Prostate gland (tissue), 2 donors: ENCODE data around the gene CNTNAP2. TPM values are rescaled to one million over a fixed set of nuclear protein-coding genes. Genes with fewer than 3 reads are reported as not detected.

Source experiments
- DNase-seq: peaks from one replicate; pipeline ENCODE4 v3.0.0-alpha.2; 2019; ENCODE audit warnings: low spot score
- H3K27ac ChIP-seq, 2 donors: fragments of 200-600 bp; sonication (generic); 2 replicates each; pipeline ENCODE4 v1.5.1; 2017 to 2019
- H3K27me3 ChIP-seq: fragments of 200-600 bp; sonication (generic); replicated peaks from 2 replicates; pipeline ENCODE4 v1.5.1; 2019; ENCODE audit not compliant: insufficient read depth
- H3K36me3 ChIP-seq, 2 donors: fragments of 200-600 bp; sonication (generic); 1 replicate in 1 of 2; 2 replicates in 1 of 2; pipeline versions ENCODE4 v1.5.1 to v1.8.1; 2017 to 2019
- H3K4me1 ChIP-seq: fragments of 200-600 bp; sonication (generic); replicated peaks from 2 replicates; pipeline ENCODE4 v1.5.1; 2019
- H3K4me3 ChIP-seq, 2 donors: fragments of 200-600 bp; sonication (generic); 2 replicates each; pipeline ENCODE4 v1.5.1; 2017 to 2019
- H3K9me3 ChIP-seq: fragments of 200-600 bp; sonication (generic); 2 replicates; pipeline ENCODE4 v1.5.1; 2017
- POLR2A ChIP-seq: fragments of 450-650 bp; IDR thresholded peaks from one replicate; pipeline ENCODE4 v1.6.1; 2016; ENCODE audit warnings: antibody characterized with exemption, mild to moderate bottlenecking
- POLR2AphosphoS5 ChIP-seq: sonication (generic); formaldehyde crosslinking; IDR thresholded peaks from one replicate; pipeline ENCODE4 v1.6.1; 2017; ENCODE audit warnings: antibody characterized with exemption
- WGBS: methylation state at CpG from one replicate; pipeline ENCODE4 v1.1.5; 2018; 5-methylcytosine and 5-hydroxymethylcytosine counted together
- intact Hi-C: fragments of 100-400 bp; cut with DNase I; formaldehyde crosslinking; loops from one replicate; pipeline ENCODE4 v1.14.2; 2022
- total RNA-seq, 2 donors: library from RNA; depleted of rRNA; stranded (reverse); fragments of >200 nt; gene quantifications; one replicate each; pipeline ENCODE4 v1.1.0, GENCODE V29; 2016
- TF ChIP-seq, protein P1 (sequence below), 4 experiments: fragments of 200-600 bp in 2 of 4; fragments of 450-650 bp in 2 of 4; sonication (generic) in 2 of 4; IDR thresholded peaks; 1 replicate in 3 of 4; 2 replicates in 1 of 4; pipeline ENCODE4 v1.5.1; 2016 to 2019; ENCODE audit warnings: antibody characterized with exemption in 4 of 4, mild to moderate bottlenecking in 2 of 4, moderate library complexity in 2 of 4

The CNTNAP2 gene
- total RNA-seq, 2 donors from 2014 or later: 10.6 to 43.7 TPM

GRCh38 chr7:148332191-148333186 lies 2215.9 kb downstream of the CNTNAP2 start:
- TF ChIP-seq, protein P1, sequence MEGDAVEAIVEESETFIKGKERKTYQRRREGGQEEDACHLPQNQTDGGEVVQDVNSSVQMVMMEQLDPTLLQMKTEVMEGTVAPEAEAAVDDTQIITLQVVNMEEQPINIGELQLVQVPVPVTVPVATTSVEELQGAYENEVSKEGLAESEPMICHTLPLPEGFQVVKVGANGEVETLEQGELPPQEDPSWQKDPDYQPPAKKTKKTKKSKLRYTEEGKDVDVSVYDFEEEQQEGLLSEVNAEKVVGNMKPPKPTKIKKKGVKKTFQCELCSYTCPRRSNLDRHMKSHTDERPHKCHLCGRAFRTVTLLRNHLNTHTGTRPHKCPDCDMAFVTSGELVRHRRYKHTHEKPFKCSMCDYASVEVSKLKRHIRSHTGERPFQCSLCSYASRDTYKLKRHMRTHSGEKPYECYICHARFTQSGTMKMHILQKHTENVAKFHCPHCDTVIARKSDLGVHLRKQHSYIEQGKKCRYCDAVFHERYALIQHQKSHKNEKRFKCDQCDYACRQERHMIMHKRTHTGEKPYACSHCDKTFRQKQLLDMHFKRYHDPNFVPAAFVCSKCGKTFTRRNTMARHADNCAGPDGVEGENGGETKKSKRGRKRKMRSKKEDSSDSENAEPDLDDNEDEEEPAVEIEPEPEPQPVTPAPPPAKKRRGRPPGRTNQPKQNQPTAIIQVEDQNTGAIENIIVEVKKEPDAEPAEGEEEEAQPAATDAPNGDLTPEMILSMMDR (IDR thresholded peaks at IDR 0.05): no peak
- TF ChIP-seq POLR2A: no peak
- no peak for TF ChIP-seq POLR2AphosphoS5
- WGBS: 77% methylated on average over 8 of the region's 8 CpGs
- DNase-seq: no peak

DNA sequence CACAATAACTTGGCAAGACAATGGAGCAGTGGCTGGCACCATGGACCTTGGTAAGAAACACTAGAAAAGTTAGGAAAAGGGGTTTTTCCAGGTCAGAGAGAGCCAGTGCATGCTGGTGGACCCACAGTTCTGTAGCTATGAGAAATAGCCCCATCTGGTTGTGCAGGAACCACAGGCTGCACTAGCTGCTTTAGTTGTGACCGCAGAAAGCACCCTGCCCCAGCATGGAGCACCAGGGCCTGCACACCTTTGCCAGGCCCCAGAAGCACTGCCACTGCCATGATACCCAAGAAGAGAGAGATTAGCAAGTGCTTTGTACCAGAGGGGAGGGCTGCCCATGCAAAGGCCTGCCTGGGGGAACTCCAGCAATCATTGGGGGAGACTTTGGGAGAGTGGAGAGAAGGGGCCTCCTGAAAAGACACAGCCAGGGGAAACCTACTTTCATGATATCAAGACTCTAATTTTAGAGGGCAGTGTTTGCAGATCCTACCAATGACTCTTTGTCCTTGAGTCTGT lies 2217.9 kb downstream of the CNTNAP2 start:
- intact Hi-C loops: no loop called here
- Histone ChIP-seq H3K9me3 (no peaks in the 10 kb centered on the region), H3K27ac (no peak overlapping the region), H3K4me1 (no peaks in the 10 kb centered on the region), H3K36me3 (no peaks in the 10 kb centered on the region), H3K27me3 (no peaks in the 10 kb centered on the region), H3K4me3 (no peak overlapping the region)
- TF ChIP-seq, protein P1 (IDR thresholded peaks at IDR 0.05): no peak
- TF ChIP-seq POLR2AphosphoS5: no peak
- no peak for TF ChIP-seq POLR2A
- DNase-seq: no peak
- 100% methylated on average over 1 of the region's 1 CpG for WGBS

More at GRCh38 chr7:148332191-148333186, 2215.9 kb downstream of the CNTNAP2 start:
- Histone ChIP-seq H3K9me3 (no peaks in the 10 kb centered on the region), H3K27me3 (no peaks in the 10 kb centered on the region), H3K27ac (no peak overlapping the region), H3K36me3 (no peaks in the 10 kb centered on the region), H3K4me3 (no peak overlapping the region), H3K4me1 (no peaks in the 10 kb centered on the region)
- intact Hi-C loops: no loop called here

DNA sequence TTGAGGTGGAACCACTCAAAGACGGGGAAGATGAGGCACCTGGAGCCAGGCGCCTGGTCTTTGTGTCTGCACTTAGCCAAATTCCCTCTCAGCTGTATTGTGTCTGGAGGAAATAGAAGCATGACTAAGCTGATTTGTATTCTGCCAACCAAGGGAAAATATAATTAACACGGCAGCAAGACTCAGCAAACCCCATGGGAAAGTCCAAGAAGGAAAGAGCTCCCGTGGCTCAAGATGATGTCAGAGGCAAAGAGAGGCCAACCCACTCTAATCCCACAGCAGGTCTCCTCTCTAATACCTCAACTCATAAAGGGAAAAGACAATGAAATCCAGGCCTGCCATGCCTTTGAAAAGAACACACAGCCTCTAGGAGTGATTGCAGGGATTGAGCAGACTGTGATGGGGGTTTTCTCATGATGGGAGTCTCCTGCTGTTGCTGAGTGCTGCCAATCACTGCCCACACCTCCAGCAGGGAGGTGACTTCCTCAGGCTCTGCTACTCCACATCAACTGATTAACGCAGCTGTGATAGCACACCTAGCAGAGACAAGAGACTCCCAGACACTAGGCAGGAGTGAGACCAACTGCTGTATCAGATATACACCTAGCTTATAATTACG lies 2218.5 kb downstream of the CNTNAP2 start:
- Histone ChIP-seq H3K9me3 (no peaks in the 10 kb centered on the region), H3K4me3 (no peak overlapping the region), H3K27ac (no peak overlapping the region), H3K4me1 (no peaks in the 10 kb centered on the region), H3K36me3 (no peaks in the 10 kb centered on the region), H3K27me3 (no peaks in the 10 kb centered on the region)
- 39% methylated on average over 6 of the region's 6 CpGs for WGBS
- no peak for DNase-seq
- intact Hi-C loops: no loop called here
- no peak for TF ChIP-seq POLR2A
- TF ChIP-seq POLR2AphosphoS5: no peak
- TF ChIP-seq, protein P1 (IDR thresholded peaks at IDR 0.05): no peak

DNA sequence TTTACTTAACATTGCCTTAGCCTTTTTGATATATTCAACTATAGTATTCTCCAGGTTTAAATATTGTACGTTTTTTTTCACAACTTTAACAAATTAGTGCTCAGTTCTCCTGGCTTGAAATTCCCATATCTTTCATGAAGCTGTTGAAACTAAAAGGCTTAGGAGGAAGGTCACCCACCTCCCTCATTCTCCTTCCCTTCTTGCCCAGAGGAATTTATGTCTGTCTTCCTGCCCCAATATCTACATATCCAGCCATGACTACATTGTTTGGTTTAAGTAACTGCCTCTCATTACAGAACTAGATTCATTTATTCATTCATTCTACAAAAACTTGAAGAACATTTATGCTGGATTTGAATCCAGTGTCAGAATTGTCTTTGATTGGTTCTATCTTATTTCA lies 2219.2 kb downstream of the CNTNAP2 start:
- TF ChIP-seq, protein P1 (IDR thresholded peaks at IDR 0.05): no peak
- TF ChIP-seq POLR2A (no peak), POLR2AphosphoS5 (no peak)
- Histone ChIP-seq H3K4me3 (no peak overlapping the region), H3K36me3 (no peaks in the 10 kb centered on the region), H3K9me3 (no peaks in the 10 kb centered on the region), H3K27ac (no peak overlapping the region), H3K27me3 (no peaks in the 10 kb centered on the region), H3K4me1 (no peaks in the 10 kb centered on the region)
- DNase-seq: no peak
- intact Hi-C loops: no loop called here
- 84% methylated on average over 1 of the region's 1 CpG for WGBS
